Psoas muscle (tissue), 8 donors: ENCODE measurements around the gene PPTC7. TPM values are rescaled to one million over a fixed set of nuclear protein-coding genes. Genes with fewer than 3 reads are reported as not detected.

Experiments
- ATAC-seq, 4 donors: fragments of 200-7000 bp; cut with Tn5 transposase; one replicate each; pipeline ENCODE4 v1.9.1; 2020; ENCODE audit warnings: moderate library complexity in 3 of 4, mild to moderate bottlenecking in 2 of 4
- DNase-seq, 2 donors: peaks; one replicate each; pipeline ENCODE4 v3.0.0-alpha.2; 2020
- H3K27ac ChIP-seq: fragments of 200-600 bp; one replicate; pipeline ENCODE4 v1.8.0; 2022
- H3K27me3 ChIP-seq, 3 donors: fragments of 200-600 bp in 1 of 3; one replicate each; pipeline versions ENCODE4 v1.6.1 to v1.8.0; 2013 to 2022; ENCODE audit warnings: low read length in 2 of 3, mild to moderate bottlenecking in 2 of 3, moderate library complexity in 1 of 3; ENCODE audit not compliant: insufficient read depth in 3 of 3
- H3K36me3 ChIP-seq, 2 donors: fragments of 200-600 bp in 1 of 2; one replicate each; pipeline versions ENCODE4 v1.6.1 to v1.8.0; 2013 to 2022; ENCODE audit warnings: low read depth in 1 of 2, mild to moderate bottlenecking in 1 of 2, moderate library complexity in 1 of 2; ENCODE audit not compliant: insufficient read depth in 1 of 2
- H3K4me1 ChIP-seq: fragments of 200-600 bp; one replicate; pipeline ENCODE4 v1.8.0; 2022
- H3K4me3 ChIP-seq: fragments of 200-600 bp; one replicate; pipeline ENCODE4 v1.8.0; 2022; ENCODE audit warnings: mild to moderate bottlenecking
- H3K9me3 ChIP-seq: fragments of 200-600 bp; one replicate; pipeline ENCODE4 v1.8.0; 2022
- WGBS, 3 donors: extraction: QIAGEN DNeasy Blood & Tissue Kit; methylation state at CpG; one replicate each; pipeline versions ENCODE4 v1.1.6 to v1.1.7; 2013; 5-methylcytosine and 5-hydroxymethylcytosine counted together
- intact Hi-C, 2 donors: fragments of 100-400 bp; cut with DNase I; formaldehyde crosslinking; loops; one replicate each; pipeline versions ENCODE4 v1.11.0 to v1.14.2; 2022
- long read RNA-seq, 2 donors: library from polyadenylated mRNA; unstranded; transcript quantifications; one replicate each; pipeline ENCODE4 v2.0.0, GENCODE V29; 2021
- polyA plus RNA-seq, 3 donors: library from polyadenylated mRNA; stranded (reverse); fragments of 200-250 nt; gene quantifications; one replicate each; pipeline ENCODE4 v1.2.3, GENCODE V29; 2013
- total RNA-seq, 4 donors: library from RNA; stranded (reverse); fragmentation: NEBNext Ultra II Directional in 2 of 4; extraction: Animal tissue kit (Norgen Biotek cat#: 25700) in 2 of 4; gene quantifications; one replicate each; pipeline versions ENCODE4 v1.2.1 to v1.2.4, GENCODE V29; 2021 to 2023
- TF ChIP-seq, protein P1 (sequence below): fragments of 200-600 bp; IDR thresholded peaks from one replicate; pipeline ENCODE4 v1.8.0; 2022; ENCODE audit warnings: antibody characterized with exemption
- donor health status: healthy with polysubstance abuse.
- donor health status: DM: no; HTN: no; CAD: no; lungs with moderate emphysema.
- donor health status: Bipolar disorder and iron deficiency.
- donor health status: healthy.
- donor health status: DM: yes; HTN: yes; CAD: no.
- donor health status: DM: no; HTN: no; CAD: no.
- donor health status: DM: no; HTN: no; CAD: no.
- donor health status: DM: yes; HTN: yes; CAD: no.

PPTC7 gene, protein sequence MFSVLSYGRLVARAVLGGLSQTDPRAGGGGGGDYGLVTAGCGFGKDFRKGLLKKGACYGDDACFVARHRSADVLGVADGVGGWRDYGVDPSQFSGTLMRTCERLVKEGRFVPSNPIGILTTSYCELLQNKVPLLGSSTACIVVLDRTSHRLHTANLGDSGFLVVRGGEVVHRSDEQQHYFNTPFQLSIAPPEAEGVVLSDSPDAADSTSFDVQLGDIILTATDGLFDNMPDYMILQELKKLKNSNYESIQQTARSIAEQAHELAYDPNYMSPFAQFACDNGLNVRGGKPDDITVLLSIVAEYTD
- total RNA-seq (100 to 1,000 TPM in 2 of 4 donors, 10 to 100 TPM in 2; 61.1 to 213 (median 86.7) TPM), polyA plus RNA-seq (100 to 1,000 TPM in 1 of 3 donors, 10 to 100 TPM in 2; 54.6 to 134 (median 65.4) TPM)
- long read RNA-seq, donor 1, full-length matches to known transcripts: 4 of 13 reads
- long read RNA-seq, donor 1, partial matches to known transcripts: 1 of 13 reads
- long read RNA-seq, donor 1, other reads (novel, unspliced or antisense): 8 of 13 reads
- long read RNA-seq, donor 2, full-length matches to known transcripts: 20 of 54 reads
- long read RNA-seq, donor 2, partial matches to known transcripts: 3 of 54 reads
- long read RNA-seq, donor 2, other reads (novel, unspliced or antisense): 31 of 54 reads

DNA sequence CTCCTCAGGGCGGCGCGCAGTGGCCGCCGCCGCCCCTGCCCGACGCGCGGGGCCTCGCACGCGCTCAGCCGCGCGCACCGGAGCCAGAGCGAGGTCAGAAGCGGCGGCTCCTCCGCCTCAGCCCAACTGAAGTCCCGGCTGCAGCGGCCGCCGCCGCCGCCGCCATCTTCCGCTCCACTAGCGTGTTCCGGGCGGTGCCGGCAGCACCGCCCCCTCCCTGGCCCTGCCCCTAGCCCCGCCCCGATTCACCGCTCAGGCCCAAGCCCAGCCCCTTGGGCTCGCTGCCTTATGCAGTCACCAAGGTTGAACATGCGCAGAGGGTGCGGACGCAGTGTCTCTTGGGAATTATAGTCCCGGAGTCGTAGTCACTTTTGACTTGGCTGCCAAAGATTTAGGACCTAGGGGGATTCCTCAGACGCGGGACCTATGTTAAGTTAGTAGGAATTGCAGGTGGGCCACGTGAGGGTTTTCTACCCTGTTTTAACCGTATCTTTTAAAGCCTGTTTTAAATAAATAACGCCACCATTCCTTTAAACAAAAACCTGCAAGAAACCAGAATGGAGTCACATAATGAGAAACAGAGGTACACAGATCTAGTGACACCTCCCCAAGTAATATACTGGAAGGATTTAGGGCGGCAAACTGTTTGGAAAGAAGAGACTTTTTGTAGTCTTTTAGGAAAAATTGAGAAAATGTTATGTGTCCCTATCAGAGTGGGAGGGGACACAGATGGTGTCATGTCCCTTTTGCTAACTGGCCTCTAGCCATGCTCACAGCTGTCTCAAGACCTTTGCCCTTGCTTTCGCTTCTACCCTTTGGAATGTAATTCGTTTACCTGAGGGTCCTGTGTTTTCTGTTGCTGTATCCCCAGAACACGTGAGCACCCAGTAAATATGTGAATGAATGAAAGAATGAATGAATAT lies at the start of gene PPTC7:
TSS of gene PPTC7 (minus strand) at position 182 of the 923 bp plus-strand sequence. CDS start 287 bp downstream, outside the sequence.
- peak within 1 kb of the TSS; percentile 97 for H3K27ac ChIP-seq
- peaks cover 54% of the 10 kb centered on the region for H3K4me1 ChIP-seq
- intact Hi-C loops: loop anchor here in 1 of 2 donors (2.0 kb wide), 1 partner anchor 47 kb away; no protein-coding TSS in a partner anchor
- DNase-seq (peak; percentile 97 to 98), ATAC-seq (peak; percentile 80 to 86 (median 84))
- H3K36me3 ChIP-seq: no peaks in the 10 kb centered on the region
- no peaks in the 10 kb centered on the region for H3K9me3 ChIP-seq
- TF ChIP-seq, protein P1, sequence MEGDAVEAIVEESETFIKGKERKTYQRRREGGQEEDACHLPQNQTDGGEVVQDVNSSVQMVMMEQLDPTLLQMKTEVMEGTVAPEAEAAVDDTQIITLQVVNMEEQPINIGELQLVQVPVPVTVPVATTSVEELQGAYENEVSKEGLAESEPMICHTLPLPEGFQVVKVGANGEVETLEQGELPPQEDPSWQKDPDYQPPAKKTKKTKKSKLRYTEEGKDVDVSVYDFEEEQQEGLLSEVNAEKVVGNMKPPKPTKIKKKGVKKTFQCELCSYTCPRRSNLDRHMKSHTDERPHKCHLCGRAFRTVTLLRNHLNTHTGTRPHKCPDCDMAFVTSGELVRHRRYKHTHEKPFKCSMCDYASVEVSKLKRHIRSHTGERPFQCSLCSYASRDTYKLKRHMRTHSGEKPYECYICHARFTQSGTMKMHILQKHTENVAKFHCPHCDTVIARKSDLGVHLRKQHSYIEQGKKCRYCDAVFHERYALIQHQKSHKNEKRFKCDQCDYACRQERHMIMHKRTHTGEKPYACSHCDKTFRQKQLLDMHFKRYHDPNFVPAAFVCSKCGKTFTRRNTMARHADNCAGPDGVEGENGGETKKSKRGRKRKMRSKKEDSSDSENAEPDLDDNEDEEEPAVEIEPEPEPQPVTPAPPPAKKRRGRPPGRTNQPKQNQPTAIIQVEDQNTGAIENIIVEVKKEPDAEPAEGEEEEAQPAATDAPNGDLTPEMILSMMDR: no peak
- no peaks in the 10 kb centered on the region for H3K27me3 ChIP-seq
- H3K4me3 ChIP-seq: peak within 1 kb of the TSS; percentile 95
- WGBS, 3 donors: 1% methylated on average over 41 to 52 of the region's 52 CpGs

- DNase-seq: no peak
- intact Hi-C loops: no loop called here
- Histone ChIP-seq H3K9me3 (no peaks in the 10 kb centered on the region), H3K27me3 (no peaks in the 10 kb centered on the region), H3K4me3 (no peak overlapping the region), H3K27ac (no peak overlapping the region), H3K36me3 (peaks cover 0 to 54% of the 10 kb centered on the region in 2 donors), H3K4me1 (no peaks in the 10 kb centered on the region)
- no peak for ATAC-seq
- WGBS, 3 donors: 87 to 91% (median 88%) methylated on average over 8 of the region's 8 CpGs
- TF ChIP-seq, protein P1: no peak
Observed at GRCh38 chr12:110627500-110628195, 44.5 kb upstream of the PPTC7 start.

- DNase-seq (no peak), ATAC-seq (no peak)
- WGBS, 3 donors: 86 to 98% (median 87%) methylated on average over 3 of the region's 3 CpGs
- TF ChIP-seq, protein P1: no peak
- Histone ChIP-seq H3K27me3 (no peaks in the 10 kb centered on the region), H3K4me3 (no peak overlapping the region), H3K27ac (no peak overlapping the region), H3K4me1 (no peaks in the 10 kb centered on the region), H3K36me3 (peaks cover 0 to 19% of the 10 kb centered on the region in 2 donors), H3K9me3 (no peaks in the 10 kb centered on the region)
- intact Hi-C loops: no loop called here
Observed at GRCh38 chr12:110622582-110622981, 39.5 kb upstream of the PPTC7 start.

- TF ChIP-seq, protein P1: no peak
- 75 to 84% (median 79%) methylated on average over 4 of the region's 4 CpGs for WGBS, 3 donors
Observed at GRCh38 chr12:110619534-110619953, 36.4 kb upstream of the PPTC7 start.

More at GRCh38 chr12:110619534-110619953, 36.4 kb upstream of the PPTC7 start:
- no peak for ATAC-seq
- Histone ChIP-seq H3K4me3 (no peak overlapping the region), H3K27me3 (no peaks in the 10 kb centered on the region), H3K4me1 (peaks cover 6% of the 10 kb centered on the region), H3K36me3 (peaks cover 0 to 17% of the 10 kb centered on the region in 2 donors), H3K27ac (no peak overlapping the region), H3K9me3 (no peaks in the 10 kb centered on the region)
- intact Hi-C loops: no loop called here
- no peak for DNase-seq
